HG03103 (cell line): ENCODE results near the gene PPP6R3.

Experiments
- ATAC-seq: cut with Tn5 transposase; IDR thresholded peaks from one replicate; pipeline ENCODE4 v1.9.1; 2021; ENCODE audit warnings: low read depth; ENCODE audit not compliant: unreplicated experiment

The PPP6R3 gene

DNA sequence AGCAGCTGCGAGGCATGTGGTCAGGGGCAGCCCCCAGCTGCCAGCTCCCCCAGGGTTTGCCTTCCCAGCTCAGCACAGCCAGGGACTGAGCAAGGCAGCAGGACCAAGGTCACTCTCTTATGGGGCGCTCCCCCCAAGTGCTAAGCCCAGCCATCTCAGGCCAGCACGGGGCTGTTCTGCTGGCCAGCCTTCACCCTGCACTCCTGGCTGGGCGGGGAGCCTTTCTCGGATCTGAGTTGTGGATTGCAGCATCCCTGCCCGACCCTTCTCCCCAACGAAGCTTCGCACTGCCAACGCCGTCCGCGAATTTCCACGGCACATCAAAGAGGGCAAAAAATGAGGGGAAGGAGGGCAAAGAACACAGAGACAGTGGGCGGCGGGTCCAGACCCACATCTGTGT, 181.3 kb downstream of the PPP6R3 start:
- no peak for ATAC-seq

- ATAC-seq: no peak
Measured at GRCh38 chr11:68643585-68643984, 183.0 kb downstream of the PPP6R3 start.

- ATAC-seq: no peak
Measured at GRCh38 chr11:68646832-68647231, 186.3 kb downstream of the PPP6R3 start.

DNA sequence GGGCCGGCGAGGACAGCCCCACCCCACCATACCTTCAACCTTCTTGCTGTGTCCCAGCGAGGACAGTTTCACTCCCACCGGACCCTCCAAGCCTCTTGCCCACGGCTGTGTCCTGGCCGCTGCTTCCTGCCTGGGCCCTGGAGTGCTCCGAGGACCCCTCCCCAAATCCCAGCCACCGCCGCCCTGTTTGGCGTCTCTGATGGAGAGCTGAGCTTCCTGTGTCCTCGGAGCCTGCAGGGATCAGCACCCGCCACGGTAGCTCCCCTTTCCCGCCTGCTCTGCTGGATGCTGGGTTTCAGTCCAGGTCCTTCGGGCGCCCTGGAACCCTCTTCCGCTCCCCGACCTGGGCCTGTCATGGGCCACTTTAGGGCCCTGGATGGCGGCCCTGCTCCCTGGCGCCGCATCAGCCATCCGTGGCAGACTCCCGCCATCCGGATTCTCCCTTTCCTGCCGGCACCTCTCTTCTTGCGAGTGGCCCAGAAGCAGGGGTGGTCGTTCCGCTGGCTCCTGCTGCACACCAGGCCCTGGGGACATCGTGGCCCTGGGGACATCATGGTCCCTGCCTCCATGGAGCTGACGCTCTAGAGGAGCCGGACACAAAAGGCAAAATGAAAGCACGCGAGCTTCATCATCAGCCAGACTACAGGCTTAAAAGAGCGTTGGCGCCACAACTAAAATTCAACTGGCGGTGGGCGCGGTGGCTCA, 189.5 kb downstream of the PPP6R3 start:
- ATAC-seq: no peak

GRCh38 chr11:68650801-68651200, 190.2 kb downstream of the PPP6R3 start:
- ATAC-seq: no peak

GRCh38 chr11:68651208-68651984, 190.8 kb downstream of the PPP6R3 start:
- no peak for ATAC-seq

DNA sequence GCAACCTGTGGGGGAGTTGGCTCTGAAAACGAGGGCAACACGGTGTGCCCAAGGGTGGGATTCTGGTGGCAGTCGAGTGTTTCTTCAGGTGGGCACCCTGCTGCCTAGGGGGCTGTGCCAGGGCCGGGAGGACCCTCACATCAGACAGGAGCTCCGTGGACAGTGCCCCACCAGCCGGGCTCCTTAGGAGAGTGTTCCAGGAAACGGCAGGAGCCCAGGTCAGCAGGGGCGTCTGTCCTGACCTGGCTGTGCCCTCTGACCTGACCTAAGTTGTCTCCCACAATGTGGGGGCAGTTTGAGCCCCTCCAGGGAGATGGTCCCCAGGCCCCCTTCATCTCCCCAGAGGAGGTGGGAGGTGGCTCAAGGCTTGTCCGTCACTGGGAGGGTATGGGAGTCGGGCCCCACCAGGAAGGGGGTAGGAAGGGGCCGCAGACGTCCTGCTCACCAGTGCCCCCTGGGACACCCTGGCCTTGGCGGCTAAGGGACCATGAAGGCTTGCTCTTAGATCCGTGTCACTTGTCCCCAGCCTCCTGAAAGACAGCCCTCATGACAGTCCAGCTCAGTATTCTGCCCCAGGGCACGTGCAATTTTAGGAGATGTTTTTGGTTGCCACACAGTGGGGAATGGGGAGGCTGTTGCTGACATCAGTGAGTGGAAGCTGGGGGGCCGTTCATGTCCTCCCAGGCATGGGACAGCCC, 191.6 kb downstream of the PPP6R3 start:
- ATAC-seq: no peak

- ATAC-seq: no peak
Measured at GRCh38 chr11:68652683-68653156, 192.2 kb downstream of the PPP6R3 start.

GRCh38 chr11:68653486-68654430, 193.2 kb downstream of the PPP6R3 start:
- no peak for ATAC-seq

- no peak for ATAC-seq
Measured at GRCh38 chr11:68654978-68655377, 194.4 kb downstream of the PPP6R3 start.

GRCh38 chr11:68655406-68655805, 194.9 kb downstream of the PPP6R3 start:
- ATAC-seq: no peak

- no peak for ATAC-seq
Measured at GRCh38 chr11:68655806-68656205, 195.3 kb downstream of the PPP6R3 start.

- ATAC-seq: no peak
Measured at GRCh38 chr11:68657021-68657780, 196.6 kb downstream of the PPP6R3 start.

- no peak for ATAC-seq
Measured at GRCh38 chr11:68658097-68658496, 197.5 kb downstream of the PPP6R3 start.

DNA sequence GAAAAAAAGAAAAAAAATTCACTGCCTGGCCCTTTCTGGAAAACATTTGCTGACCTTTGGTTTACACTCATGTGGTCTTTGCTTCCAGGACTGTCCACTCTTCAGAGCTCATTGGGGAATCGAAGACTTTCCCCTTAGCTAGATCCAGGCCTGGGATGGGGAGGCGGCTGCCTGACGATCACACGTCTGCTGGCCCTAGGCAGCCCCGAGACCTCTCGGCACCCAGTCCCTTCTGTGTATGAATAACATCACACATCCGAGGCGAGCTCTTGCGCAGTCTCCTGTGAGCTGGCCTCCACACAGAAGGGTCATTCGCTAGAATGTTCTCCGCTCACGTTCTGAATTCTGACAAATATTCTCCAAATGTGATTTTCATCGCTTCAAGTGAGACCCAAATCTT, 198.1 kb downstream of the PPP6R3 start:
- ATAC-seq: no peak

- no peak for ATAC-seq
Measured at GRCh38 chr11:68659158-68659921, 198.8 kb downstream of the PPP6R3 start.

- no peak for ATAC-seq
Measured at GRCh38 chr11:68660066-68660810, 199.7 kb downstream of the PPP6R3 start.

- ATAC-seq: no peak
Measured at GRCh38 chr11:68661014-68661413, 200.5 kb downstream of the PPP6R3 start.
